ENCODE results near the gene RBP3. TPM values are rescaled to one million over a fixed set of nuclear protein-coding genes. Genes with fewer than 3 reads are reported as not detected.

Gene RBP3
- total RNA-seq, 1 experiment from 2014 or later: not detected

DNA sequence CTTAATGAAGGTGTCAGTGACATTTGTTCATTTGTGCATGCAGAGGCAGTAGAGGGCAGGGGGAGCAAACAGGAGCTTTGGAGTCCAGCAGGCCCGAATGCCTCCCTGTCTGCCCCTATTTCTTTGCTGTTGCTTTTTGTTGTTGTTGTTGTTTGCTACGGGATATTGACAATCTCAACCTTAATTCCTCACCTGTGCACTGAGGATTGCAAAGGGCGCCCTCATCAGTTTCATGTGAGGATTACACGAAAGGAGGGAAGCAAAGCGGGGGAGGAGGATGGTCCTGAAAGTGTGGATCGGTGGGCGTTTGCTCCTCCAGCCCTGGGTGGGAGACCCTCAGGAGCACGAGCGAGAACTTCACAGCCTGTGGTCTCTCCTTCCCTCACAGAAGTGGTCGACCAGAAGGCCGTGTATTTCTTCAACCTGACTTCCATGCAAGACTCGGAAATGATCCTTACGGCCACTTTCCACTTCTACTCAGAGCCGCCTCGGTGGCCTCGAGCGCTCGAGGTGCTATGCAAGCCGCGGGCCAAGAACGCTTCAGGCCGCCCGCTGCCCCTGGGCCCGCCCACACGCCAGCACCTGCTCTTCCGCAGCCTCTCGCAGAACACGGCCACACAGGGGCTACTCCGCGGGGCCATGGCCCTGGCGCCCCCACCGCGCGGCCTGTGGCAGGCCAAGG lies 38.6 kb upstream of the RBP3 start:
- no peak for TF ChIP-seq TCF7L2 (IDR thresholded peaks at IDR 0.05; ENCODE audit: borderline replicate concordance, extremely low read depth, insufficient read depth, insufficient read length)
- peak; percentile 64 for TF ChIP-seq RAD21 (IDR thresholded peaks at IDR 0.05; ENCODE audit: low read depth)
- TF ChIP-seq, protein P1, sequence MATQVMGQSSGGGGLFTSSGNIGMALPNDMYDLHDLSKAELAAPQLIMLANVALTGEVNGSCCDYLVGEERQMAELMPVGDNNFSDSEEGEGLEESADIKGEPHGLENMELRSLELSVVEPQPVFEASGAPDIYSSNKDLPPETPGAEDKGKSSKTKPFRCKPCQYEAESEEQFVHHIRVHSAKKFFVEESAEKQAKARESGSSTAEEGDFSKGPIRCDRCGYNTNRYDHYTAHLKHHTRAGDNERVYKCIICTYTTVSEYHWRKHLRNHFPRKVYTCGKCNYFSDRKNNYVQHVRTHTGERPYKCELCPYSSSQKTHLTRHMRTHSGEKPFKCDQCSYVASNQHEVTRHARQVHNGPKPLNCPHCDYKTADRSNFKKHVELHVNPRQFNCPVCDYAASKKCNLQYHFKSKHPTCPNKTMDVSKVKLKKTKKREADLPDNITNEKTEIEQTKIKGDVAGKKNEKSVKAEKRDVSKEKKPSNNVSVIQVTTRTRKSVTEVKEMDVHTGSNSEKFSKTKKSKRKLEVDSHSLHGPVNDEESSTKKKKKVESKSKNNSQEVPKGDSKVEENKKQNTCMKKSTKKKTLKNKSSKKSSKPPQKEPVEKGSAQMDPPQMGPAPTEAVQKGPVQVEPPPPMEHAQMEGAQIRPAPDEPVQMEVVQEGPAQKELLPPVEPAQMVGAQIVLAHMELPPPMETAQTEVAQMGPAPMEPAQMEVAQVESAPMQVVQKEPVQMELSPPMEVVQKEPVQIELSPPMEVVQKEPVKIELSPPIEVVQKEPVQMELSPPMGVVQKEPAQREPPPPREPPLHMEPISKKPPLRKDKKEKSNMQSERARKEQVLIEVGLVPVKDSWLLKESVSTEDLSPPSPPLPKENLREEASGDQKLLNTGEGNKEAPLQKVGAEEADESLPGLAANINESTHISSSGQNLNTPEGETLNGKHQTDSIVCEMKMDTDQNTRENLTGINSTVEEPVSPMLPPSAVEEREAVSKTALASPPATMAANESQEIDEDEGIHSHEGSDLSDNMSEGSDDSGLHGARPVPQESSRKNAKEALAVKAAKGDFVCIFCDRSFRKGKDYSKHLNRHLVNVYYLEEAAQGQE (IDR thresholded peaks at IDR 0.05; ENCODE audit: low read depth): no peak
- TF ChIP-seq, protein P2, sequence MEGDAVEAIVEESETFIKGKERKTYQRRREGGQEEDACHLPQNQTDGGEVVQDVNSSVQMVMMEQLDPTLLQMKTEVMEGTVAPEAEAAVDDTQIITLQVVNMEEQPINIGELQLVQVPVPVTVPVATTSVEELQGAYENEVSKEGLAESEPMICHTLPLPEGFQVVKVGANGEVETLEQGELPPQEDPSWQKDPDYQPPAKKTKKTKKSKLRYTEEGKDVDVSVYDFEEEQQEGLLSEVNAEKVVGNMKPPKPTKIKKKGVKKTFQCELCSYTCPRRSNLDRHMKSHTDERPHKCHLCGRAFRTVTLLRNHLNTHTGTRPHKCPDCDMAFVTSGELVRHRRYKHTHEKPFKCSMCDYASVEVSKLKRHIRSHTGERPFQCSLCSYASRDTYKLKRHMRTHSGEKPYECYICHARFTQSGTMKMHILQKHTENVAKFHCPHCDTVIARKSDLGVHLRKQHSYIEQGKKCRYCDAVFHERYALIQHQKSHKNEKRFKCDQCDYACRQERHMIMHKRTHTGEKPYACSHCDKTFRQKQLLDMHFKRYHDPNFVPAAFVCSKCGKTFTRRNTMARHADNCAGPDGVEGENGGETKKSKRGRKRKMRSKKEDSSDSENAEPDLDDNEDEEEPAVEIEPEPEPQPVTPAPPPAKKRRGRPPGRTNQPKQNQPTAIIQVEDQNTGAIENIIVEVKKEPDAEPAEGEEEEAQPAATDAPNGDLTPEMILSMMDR (IDR thresholded peaks at IDR 0.05 in 2 of 3, conservative IDR thresholded peaks at IDR 0.05 in 1 of 3; ENCODE audit: borderline replicate concordance in 1 of 3, insufficient read depth in 1 of 3, low read depth in 2 of 3, low read length in 2 of 3): peak; percentile 49 to 75 (median 69); a peak in 5 of 6 replicates
- no peak for TF ChIP-seq YY1 (IDR thresholded peaks at IDR 0.05; ENCODE audit: extremely low read depth, insufficient replicate concordance, low read depth, low read length)
- TF ChIP-seq, protein P3, sequence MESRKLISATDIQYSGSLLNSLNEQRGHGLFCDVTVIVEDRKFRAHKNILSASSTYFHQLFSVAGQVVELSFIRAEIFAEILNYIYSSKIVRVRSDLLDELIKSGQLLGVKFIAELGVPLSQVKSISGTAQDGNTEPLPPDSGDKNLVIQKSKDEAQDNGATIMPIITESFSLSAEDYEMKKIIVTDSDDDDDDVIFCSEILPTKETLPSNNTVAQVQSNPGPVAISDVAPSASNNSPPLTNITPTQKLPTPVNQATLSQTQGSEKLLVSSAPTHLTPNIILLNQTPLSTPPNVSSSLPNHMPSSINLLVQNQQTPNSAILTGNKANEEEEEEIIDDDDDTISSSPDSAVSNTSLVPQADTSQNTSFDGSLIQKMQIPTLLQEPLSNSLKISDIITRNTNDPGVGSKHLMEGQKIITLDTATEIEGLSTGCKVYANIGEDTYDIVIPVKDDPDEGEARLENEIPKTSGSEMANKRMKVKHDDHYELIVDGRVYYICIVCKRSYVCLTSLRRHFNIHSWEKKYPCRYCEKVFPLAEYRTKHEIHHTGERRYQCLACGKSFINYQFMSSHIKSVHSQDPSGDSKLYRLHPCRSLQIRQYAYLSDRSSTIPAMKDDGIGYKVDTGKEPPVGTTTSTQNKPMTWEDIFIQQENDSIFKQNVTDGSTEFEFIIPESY (IDR thresholded peaks at IDR 0.05; ENCODE audit: extremely low read depth, insufficient replicate concordance, low read length): no peak
- Histone ChIP-seq H3K27me3 (ENCODE audit: insufficient read depth, low read length) (peaks cover 16% of the 10 kb centered on the region; the same call in 1 of the 2 replicates), H4K20me1 (ENCODE audit: insufficient read depth) (no peaks in the 10 kb centered on the region), H3K9me2 (ENCODE audit: insufficient read depth) (no peaks in the 10 kb centered on the region), H3K9ac (ENCODE audit: low read length) (no peak overlapping the region), H3K4me3 (replicated peaks in 1 of 2; ENCODE audit: low read depth in 1 of 2, low read length in 2 of 2) (no peak overlapping the region), H2AFZ (ENCODE audit: low read depth, low read length, poor library complexity, severe bottlenecking) (no peak overlapping the region), H3K79me2 (ENCODE audit: insufficient read depth, low read length) (no peaks in the 10 kb centered on the region), H3K4me2 (ENCODE audit: low read length) (no peak overlapping the region), H3K27ac (ENCODE audit: low read depth, low read length) (no peak overlapping the region), H3K9me3 (ENCODE audit: control insufficient read depth in 1 of 2, insufficient read depth in 1 of 2, low read depth in 1 of 2, low read length in 2 of 2) (no peaks in the 10 kb centered on the region), H3K4me1 (ENCODE audit: control insufficient read depth in 1 of 2, insufficient read depth in 2 of 2, low read length in 2 of 2) (no peaks in the 10 kb centered on the region; a peak in 1 of 4 replicates), H3K36me3 (ENCODE audit: control insufficient read depth in 1 of 2, insufficient read depth in 2 of 2, low read length in 2 of 2) (no peaks in the 10 kb centered on the region)
- intact Hi-C loops (cut with micrococcal nuclease): no loop called here
- BruUV-seq (replicated peaks): no TSS peak
- ATAC-seq (peak; percentile 48; the same call in 1 of the 2 replicates), DNase-seq (ENCODE audit: low read depth, low spot score) (no peak)
- RAD21 ChIA-PET (ENCODE audit: low non-redundant PET in 1 of 2, low total read pairs in 2 of 2, uncharacterized antibody in 2 of 2, unreplicated experiment in 2 of 2): no interaction called here
- CTCF ChIA-PET: interaction anchor here (2.0 to 4.5 kb wide), 2 partner anchors 262 kb away, joined by 4 to 51 read pairs; no protein-coding TSS in a partner anchor
- POLR2A ChIA-PET: no interaction called here
